Cardiac muscle cell (in vitro differentiated cells and primary cell): ENCODE data around the gene PUDP. TPM values are rescaled to one million over a fixed set of nuclear protein-coding genes. Genes with fewer than 3 reads are reported as not detected.

Experiments
- DNase-seq, 2 donors: peaks; one replicate each; pipeline versions ENCODE4 v3.0.0 to v3.0.0-alpha.2; 2010 to 2017; ENCODE audit warnings: low read depth in 1 of 2, low spot score in 1 of 2
- H3K27ac ChIP-seq: fragments of 200-600 bp; sonication (generic); 2 replicates; pipeline ENCODE4 v1.5.1; 2016
- H3K27me3 ChIP-seq: fragments of 200-600 bp; sonication (generic); 2 replicates; pipeline ENCODE4 v1.6.0; 2016; ENCODE audit warnings: control low read depth
- H3K36me3 ChIP-seq: fragments of 200-600 bp; sonication (generic); 2 replicates; pipeline ENCODE4 v1.5.1; 2016; ENCODE audit warnings: control low read depth
- H3K4me1 ChIP-seq: fragments of 200-600 bp; sonication (generic); 2 replicates; pipeline ENCODE4 v1.8.1; 2017; ENCODE audit warnings: low read depth, mild to moderate bottlenecking, mixed run types
- H3K4me3 ChIP-seq: fragments of 200-600 bp; sonication (generic); 2 replicates; pipeline ENCODE4 v1.5.1; 2016; ENCODE audit warnings: mild to moderate bottlenecking
- H3K9me3 ChIP-seq: fragments of 200-600 bp; sonication (generic); 2 replicates; pipeline ENCODE4 v1.5.1; 2017; ENCODE audit warnings: low read depth, mild to moderate bottlenecking, control low read depth
- polyA plus RNA-seq: library from polyadenylated mRNA; unstranded; fragments of >200 nt; fragmentation: Nextera tagmentation; extraction: Ambion mirVana; gene quantifications from 2 replicates; pipeline ENCODE4 v1.2.1, GENCODE V29; 2016
- total RNA-seq: library from RNA; depleted of rRNA; stranded (reverse); fragments of >200 nt; gene quantifications from 2 replicates; pipeline ENCODE4 v1.2.3, GENCODE V29; 2016
- TF ChIP-seq, protein P1 (sequence below): IDR thresholded peaks from 2 replicates; pipeline ENCODE4 v1.5.1; 2012; ENCODE audit warnings: low read depth, mild to moderate bottlenecking, low read length

PUDP gene
- total and polyA plus RNA-seq, 2 experiments from 2014 or later, result 81.5 to 105 TPM

DNA sequence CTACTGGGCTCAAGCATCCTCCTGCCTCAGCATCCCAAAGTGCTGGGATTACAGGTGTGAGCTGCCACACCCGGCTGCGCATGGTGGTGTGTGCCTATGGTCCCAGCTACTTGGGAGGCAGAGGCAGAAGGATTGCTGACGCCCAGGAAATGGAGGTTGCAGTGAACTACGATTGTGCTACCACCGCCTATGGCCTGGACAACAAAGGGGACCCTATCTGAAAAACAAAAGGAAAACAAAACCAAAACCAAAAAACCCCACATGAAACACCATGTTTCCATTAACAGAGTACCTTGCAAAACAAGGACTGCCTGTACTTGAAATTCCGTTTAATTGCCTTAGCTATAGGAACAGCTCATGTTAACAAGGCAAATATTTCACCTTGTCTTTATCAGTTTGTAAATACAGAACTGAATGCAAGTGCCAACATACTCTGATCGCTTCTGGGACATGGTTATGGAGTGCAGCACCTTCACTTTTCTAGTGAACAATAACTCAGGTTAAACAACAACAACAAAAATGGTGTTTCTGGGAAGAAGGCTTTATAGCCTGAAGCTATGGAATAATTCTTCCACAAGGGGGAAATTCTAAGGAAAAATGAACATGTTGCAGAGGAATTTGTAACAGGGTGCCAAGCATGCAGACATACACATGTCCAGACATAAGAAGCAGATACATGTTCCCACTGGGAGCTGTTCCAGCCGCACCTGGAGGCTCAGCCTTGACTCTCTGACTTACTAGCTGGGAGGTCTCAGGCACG is 73.6 kb downstream of the PUDP start:
- H3K9me3 ChIP-seq, result no peaks in the 10 kb centered on the region
- TF ChIP-seq, protein P1, sequence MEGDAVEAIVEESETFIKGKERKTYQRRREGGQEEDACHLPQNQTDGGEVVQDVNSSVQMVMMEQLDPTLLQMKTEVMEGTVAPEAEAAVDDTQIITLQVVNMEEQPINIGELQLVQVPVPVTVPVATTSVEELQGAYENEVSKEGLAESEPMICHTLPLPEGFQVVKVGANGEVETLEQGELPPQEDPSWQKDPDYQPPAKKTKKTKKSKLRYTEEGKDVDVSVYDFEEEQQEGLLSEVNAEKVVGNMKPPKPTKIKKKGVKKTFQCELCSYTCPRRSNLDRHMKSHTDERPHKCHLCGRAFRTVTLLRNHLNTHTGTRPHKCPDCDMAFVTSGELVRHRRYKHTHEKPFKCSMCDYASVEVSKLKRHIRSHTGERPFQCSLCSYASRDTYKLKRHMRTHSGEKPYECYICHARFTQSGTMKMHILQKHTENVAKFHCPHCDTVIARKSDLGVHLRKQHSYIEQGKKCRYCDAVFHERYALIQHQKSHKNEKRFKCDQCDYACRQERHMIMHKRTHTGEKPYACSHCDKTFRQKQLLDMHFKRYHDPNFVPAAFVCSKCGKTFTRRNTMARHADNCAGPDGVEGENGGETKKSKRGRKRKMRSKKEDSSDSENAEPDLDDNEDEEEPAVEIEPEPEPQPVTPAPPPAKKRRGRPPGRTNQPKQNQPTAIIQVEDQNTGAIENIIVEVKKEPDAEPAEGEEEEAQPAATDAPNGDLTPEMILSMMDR, result peak; percentile 16

DNA sequence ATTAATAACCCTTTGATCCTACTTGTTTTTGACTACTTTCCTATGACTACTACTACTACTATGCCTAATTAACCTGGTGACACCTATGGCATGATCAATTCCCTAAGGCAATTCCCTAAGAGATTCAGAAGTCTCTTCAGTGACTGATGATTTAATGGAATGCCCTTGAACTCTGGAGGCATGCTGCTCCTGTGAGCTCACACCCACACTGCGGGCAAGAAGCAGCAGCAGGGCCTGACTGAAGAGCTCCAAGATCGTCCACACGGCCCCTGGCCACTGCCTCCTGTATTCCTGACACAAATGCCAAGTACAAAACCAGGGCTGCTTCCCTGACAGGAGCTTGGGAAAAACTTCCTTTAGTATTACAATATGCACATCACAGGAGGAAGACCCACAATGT is 74.6 kb downstream of the PUDP start:
- Histone ChIP-seq H3K4me3 (no peak overlapping the region), H3K27ac (no peak overlapping the region), H3K4me1 (no peaks in the 10 kb centered on the region), H3K27me3 (no peaks in the 10 kb centered on the region), H3K9me3 (no peaks in the 10 kb centered on the region), H3K36me3 (no peaks in the 10 kb centered on the region)
- DNase-seq, result no peak
- TF ChIP-seq, protein P1, result no peak

More for the DNA sequence above, 73.6 kb downstream of the PUDP start:
- no peaks in the 10 kb centered on the region for H3K36me3 ChIP-seq
- no peaks in the 10 kb centered on the region for H3K4me1 ChIP-seq
- no peak overlapping the region for H3K4me3 ChIP-seq
- peak in 1 of 2 donors; percentile 17 for DNase-seq
- no peaks in the 10 kb centered on the region for H3K27me3 ChIP-seq
- no peak overlapping the region for H3K27ac ChIP-seq

DNA sequence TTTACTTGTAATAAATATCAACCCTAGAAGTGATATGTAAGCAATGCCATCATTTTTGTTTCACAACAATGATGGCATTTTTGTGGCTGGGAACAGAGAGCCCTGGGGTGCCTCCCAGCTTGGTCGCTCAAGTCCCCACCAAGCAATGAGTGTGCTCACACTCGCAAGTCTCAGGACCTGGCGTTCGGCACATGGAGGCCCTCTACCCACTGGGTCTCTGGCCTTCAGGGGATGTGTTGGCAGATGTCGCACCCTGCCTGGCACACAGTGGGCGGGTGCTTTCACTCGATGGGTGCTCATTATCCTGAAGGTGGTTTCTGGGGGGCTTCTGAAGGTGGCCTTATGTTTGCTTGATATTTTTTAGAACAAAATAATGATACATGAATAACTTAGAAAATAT is 75.1 kb downstream of the PUDP start:
- Histone ChIP-seq H3K9me3 (no peaks in the 10 kb centered on the region), H3K36me3 (no peaks in the 10 kb centered on the region), H3K27me3 (no peaks in the 10 kb centered on the region), H3K4me1 (no peaks in the 10 kb centered on the region), H3K27ac (no peak overlapping the region), H3K4me3 (no peak overlapping the region)
- TF ChIP-seq, protein P1, result no peak
- no peak for DNase-seq

DNA sequence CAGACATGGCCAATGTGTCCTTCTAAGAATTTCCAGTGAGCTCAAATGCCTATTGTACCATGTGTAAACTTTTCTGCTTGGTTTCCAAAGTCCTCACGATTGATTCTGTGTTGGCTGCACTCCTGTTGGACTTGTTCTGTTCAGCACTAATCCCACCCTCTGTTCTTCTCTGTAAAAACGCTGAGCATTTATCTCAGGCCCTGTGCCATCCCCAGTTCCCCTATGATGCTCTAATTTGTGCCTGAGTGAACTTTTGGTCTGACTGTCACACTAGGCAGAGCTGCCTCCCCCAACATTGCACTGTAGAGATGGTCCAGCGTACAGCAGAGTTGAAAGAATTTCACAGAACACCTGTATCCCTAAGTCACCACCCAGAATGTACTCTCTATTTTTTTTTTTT is 76.6 kb downstream of the PUDP start:
- Histone ChIP-seq H3K9me3 (no peaks in the 10 kb centered on the region), H3K27ac (no peak overlapping the region), H3K27me3 (no peaks in the 10 kb centered on the region), H3K4me3 (no peak overlapping the region), H3K4me1 (no peaks in the 10 kb centered on the region), H3K36me3 (no peaks in the 10 kb centered on the region)
- DNase-seq, result no peak
- TF ChIP-seq, protein P1, result no peak

DNA sequence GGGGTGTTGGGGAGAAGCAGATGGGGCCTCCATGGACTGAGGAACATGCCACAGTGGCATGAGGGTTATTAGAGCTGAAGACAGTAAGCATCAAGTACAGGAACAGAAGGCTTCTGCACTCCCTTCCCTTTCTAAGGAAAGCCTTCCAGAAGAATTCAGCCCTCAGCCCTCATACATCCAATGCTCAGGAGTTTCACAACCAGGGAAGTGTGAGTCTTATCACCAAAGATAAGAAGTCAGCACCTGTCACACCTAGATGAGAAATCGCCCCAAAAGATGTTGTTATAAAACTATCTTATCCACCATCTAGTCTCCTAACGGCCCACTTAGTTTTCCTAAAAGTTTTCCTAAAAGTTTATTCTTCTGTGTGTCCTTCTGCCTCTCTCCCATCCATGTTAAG is 78.4 kb downstream of the PUDP start:
- Histone ChIP-seq H3K27ac (no peak overlapping the region), H3K4me1 (no peaks in the 10 kb centered on the region), H3K27me3 (no peaks in the 10 kb centered on the region), H3K36me3 (no peaks in the 10 kb centered on the region), H3K4me3 (no peak overlapping the region), H3K9me3 (no peaks in the 10 kb centered on the region)
- TF ChIP-seq, protein P1, result no peak
- DNase-seq, result no peak
